GM18508 (cell line): ENCODE results near the gene ANKDD1B.

ENCODE experiments used
- ATAC-seq: cut with Tn5 transposase; IDR thresholded peaks from one replicate; pipeline ENCODE4 v1.9.1; 2021; ENCODE audit warnings: moderate number of reproducible peaks; ENCODE audit not compliant: insufficient read depth, unreplicated experiment

ANKDD1B gene

DNA sequence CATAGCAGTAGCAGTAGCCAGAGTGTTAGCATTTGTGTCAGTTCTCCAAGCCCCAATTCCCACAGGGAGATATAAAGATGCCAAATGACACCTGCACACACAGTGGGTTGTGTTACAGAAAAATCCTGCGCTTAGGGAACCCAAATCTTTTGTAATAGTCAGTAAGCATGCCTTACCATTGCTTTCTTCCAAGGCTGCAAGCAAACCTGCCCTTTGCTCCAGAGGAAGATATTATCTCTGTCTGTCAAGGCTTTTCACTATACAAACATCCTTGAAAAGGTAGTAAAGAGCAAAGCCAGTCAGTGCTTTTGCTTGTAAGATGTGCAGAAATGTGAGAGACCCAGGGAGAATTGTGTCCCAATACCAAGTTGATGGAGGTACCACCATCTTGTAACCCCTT, 2.9 kb downstream of the ANKDD1B start:
- ATAC-seq, result no peak

DNA sequence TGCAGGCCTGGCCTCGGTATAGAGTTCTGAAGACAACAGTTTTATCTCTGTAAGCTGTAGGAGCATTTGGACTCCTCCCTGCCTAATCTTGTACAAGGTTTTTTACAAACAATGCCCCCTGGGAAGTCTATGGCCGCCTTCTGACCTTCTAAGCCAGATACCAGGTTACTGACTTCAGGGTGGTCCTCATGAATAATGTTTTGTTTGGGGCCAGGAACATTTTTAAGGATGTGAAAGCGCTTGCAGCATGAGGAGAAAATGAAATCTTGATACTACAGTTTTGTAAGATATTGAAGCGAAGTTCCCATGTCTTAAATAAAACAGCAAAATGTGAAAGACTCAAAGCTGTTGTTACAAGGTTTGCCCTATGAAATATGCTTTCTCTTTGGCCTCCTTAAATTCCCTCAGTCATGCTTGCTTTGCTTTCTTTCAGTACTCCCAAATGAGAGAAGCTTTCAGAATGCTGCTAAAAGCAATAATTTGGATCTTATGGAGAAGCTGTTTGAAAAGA, 5.2 kb downstream of the ANKDD1B start:
- ATAC-seq, result no peak

DNA sequence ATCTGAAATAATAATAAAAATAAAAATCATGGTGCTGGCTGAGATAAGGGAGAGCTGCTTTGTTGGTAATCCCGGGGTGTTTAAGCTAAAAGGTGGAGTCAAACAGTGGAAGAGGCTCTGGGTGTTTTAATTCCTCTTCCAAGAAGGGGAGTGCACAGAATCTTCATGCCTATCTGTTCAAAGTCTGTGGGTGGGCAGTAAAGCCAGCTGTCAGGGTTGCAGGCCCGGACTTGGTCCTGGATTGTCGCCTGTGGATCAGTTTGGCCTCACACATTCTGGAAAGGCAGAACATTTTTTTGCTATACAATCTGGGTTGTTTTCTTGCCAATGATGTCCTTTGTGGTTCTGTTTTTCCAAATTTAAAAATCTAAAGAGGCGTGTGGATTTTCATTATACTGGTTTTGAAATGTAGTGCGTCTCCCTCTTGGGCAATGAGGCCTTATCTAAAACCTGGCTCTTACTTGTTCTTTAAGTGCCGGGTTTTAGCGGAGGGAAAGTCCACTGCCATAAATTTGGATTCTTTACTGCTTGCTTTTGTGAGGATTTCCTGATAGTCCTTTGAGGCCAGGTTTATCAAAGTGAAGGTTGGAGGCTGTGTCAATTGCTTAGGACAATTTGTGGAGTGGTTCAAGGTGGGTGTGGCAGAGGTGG, 5.8 kb downstream of the ANKDD1B start:
- no peak for ATAC-seq

DNA sequence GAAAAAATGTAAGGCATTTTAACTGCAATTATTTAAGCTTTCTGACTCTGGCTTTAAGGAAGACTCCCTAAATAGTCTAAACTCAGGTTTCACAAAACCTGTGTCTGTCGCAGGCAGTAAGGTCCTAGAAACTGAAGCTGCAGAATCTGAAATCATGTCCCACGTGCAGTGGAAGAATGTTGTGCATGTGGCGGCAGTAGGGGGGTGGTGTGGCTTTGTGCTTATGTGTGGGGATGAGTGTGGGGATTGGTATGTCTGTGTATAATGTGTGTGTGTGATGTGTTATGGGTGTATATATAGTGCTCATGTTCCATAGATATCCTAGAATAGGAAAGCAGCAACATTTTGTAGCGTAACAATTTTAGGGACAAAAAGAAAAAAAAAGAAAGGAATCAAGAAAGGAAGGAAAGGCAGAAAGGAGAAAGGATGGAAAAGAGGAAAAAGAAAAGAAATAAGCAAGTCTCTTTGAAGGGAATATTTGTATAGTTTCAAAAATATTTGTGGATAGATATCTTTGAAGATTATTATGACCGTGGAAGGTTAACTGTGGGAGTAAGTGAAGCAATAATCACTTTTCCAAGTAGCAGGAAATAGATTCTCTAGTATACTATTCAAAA, 6.6 kb downstream of the ANKDD1B start:
- no peak for ATAC-seq

DNA sequence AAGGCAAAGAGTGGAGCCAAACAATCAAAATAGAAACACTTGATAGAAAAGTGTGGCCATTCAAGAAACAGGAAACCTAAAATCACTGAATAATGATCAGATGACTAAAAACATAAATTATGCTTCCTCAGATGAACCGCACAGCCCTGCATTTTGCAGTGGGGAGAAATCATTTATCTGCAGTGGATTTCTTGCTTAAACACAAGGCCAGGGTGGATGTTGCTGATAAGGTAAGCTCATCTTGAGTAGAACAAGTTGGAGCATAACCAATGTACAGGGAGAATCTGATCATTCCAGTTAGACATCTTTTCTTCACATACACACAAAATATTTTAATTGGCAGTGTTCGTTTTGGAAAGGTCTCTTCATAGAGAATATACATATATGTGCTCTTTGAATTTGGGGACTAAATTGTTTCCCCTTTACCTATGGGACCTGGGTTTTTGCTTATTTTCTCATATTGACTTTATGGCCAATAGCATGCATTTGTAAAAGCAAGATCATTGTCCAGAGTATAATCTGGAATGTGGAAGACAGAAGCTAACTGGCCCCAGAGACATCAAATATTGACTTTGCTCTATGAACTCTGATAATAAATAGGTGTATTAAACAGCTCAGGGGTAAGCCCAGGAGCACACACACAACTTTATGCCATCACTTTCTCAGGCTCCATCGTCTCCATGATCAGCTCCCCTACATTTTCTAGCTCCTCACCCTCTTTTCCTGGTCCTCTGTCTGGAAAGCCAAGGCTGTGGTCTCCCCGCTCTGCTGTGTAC, 9.1 kb downstream of the ANKDD1B start:
- no peak for ATAC-seq

DNA sequence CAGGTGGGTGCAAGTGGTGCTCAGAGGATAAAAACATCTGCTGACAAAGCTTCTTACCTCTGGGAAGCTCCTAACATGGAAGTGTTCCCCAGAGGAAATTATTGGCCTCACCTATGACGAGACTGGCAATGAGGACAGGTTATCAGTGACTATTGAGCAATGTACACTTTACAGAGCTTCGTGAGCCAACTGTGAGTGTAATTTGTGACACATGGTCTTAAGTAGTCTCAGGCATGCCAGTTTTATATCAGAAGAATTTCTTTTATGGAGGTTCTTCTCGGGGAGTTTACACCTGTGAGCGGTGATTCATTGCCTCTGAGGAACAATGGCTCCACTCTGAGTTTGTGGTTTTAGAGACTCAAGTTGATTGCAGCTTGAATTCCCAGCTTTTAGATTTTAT, 11.3 kb downstream of the ANKDD1B start:
- no peak for ATAC-seq

DNA sequence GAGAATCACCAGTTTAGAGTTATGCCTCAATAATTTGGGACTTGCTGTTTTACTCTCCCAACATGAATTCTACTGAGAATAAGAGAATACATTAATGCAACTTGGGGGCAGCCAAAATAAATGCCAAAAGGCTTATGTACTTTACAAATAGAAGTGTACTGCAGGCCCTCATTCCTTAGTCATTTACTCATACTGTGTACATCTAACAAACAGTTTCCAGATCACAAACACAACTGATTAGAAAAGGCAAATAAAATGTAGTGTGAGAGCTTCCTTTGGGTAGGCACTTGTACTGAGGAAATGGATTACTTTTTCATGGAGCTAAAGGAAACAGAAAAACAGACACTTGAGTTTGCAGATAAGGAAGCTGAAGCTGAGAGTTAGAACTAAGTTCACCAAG, 12.6 kb downstream of the ANKDD1B start:
- ATAC-seq, result no peak

DNA sequence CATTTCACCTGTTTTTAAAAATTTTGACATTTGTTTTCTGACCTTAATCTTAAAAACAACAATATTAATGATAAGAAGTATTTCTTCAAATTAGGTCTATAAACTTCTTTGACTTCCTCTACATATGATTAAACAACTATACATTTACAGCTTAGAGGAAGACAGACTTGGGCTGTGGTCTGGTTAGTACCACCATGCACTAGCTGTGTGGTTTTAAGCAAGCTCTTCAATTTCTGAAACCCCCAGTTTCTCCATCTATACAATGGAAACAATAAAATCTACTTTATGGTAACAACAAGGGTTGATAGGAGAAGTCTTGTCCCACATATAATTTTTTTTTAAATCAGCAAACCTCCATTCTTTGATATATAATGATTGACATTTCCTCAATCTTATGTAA, 15.7 kb downstream of the ANKDD1B start:
- no peak for ATAC-seq

DNA sequence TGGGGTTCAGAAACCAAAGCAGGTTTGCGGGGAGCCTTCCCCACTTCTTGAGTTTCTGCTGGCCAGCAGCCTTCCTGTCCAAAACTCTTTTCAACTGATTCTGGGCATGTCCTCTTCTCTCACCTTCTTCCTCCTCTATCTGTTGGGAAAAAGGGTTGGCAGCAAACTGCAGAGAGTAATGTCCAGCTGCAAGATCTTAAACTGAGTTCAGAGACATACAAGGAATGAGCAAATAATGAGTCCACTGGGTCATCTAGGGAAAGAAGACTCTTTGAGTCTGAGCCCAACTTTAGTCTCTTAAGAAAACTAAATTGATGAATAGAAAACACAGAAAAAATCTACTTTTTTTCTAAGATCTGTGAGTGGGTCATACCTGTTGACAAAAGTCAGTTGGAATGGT, 16.5 kb downstream of the ANKDD1B start:
- no peak for ATAC-seq

DNA sequence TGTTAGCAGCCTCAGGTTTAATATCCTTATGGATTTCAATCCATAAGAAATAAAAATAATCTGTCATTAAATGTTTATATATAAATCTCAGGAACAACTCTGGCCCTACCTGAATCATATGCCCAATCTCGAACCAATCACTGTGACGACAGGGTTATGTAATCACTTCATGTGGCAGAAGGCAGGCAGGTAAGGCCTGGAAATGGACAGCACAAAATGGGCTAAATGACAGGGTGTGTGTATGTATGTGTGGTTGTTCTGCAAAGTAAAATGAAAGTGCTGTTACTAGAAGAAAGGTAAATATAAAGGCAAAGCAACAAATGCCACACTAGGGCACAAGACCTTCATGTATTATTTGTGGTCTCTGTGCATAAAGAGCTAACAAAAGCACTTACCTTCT, 19.6 kb downstream of the ANKDD1B start:
- no peak for ATAC-seq

DNA sequence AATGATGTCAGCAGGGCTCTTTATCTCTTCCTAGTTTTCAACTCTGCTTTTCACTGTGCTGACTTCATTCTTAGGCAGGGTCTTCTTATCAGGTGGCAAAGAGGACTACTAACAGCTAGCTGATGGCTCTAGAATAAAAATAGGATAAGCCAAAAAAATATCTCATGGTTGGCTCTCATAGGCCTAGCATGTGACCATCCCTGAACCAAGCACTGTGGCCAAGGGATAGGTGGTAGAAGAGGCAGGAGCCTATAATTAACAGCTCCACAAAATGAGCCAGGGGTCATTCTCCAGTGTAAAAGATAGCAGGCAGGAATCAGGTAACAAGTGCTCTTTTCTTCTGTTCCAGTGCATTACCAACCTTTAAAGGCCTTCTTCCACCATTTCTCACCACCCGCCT, 21.1 kb downstream of the ANKDD1B start:
- no peak for ATAC-seq

DNA sequence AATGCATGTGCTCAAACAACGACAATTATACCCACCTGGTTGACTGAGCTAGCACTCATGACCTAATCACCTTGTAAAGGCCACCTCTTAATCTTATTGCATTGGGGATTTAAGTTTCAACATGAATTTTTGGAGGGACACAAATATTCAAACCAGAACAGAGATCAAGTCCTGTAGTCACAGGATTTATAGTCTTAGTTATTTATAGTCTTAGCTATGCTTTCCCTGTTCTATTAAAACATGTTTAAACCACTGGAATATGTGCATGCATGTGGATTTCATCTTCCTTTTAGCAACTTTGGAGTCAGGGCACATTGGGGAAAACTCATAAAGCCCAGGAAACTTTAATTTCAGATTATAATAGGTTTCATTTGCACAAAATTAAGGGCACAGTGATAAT, 26.7 kb downstream of the ANKDD1B start:
- ATAC-seq, result no peak

DNA sequence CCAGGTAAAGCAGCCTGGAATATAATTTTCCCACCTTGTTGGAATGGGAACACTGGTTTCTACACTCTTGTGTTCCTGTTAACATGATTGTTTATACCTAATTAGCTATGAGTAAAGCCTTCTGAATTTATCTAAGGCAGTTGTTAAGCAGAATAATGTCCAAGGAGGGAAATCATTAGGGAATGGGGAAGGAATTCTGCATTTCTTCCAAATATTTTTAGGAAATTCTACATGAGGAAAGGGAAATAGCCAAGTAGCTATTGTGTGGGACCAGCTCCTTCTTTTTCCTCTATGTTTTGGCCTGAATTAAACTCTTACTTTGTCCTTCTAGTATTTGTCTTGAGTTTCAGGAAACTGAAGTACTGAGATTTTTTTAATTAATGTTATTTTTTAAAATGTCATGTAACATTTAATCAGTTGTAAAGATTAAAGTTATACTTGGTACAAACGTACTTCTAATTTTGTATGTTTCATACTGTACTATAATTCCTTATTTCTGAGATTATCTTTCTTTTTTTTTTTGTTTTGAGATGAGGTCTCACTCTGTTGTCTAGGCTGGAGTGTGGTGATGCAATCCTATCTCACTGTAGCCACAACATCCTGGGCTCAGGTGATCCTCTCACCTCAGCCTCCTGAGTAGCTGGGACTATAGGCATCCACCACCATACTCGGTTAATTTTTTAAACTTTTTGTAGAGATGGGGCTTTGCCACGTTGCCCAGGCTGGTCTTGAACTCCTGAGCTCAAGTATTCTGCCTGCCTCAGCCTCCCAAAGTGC, 28.5 kb downstream of the ANKDD1B start:
- ATAC-seq, result no peak

DNA sequence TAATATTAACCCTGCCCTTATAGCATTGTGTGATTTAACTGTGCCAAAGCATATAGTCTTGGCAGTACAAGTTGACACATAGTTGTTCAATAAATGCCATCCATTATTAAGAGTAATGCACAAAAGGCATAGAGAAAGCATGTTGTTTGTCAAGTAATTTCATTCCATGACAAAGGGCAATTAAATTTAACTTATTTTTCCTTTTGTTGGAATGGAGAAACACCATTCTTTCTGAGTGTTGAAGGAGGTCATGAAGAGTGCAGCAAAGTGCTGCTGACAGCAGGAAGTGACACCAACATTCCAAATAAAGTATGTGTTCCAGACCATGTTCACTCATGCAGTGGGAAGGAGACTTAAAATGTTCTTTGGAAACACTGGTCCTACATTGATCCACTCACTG, 29.1 kb downstream of the ANKDD1B start:
- no peak for ATAC-seq

DNA sequence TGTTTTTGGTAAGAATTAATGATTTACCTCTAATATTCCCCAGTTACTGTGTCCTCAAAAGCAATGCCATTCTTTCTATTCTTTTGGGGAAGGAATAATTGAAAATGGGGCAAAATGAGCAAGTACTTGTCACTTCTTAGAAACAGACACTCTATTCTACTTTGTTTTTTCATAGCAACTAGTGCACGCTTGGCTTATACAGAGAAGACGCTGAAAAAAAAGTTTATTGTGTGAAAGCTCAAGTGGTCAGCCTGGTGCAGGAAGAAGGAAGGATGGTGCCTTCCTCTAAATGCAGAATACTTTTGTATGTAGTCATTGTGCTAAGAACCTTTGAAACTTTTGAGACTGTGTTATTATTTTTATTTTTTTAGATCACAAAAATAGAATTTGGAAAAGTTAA, 29.6 kb downstream of the ANKDD1B start:
- ATAC-seq, result no peak

DNA sequence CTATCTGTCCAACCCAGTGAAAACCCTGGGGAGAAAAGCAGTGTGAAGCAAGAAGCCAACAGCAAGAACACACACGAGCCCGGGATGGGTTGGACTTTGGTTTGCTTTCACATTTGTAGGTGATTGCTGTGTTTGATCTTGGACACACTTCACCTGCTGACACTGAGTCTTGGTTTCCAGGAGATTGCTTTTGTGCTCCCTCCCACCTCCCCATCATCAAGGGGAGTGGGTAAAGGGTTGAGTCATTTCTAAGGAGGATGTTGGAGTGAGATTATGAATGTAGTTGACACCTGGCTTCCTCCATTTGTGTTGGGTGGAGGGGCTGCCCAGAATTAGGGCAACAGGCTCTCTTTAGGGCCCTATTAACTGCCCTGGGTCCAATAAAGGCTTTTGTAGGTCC, 37.5 kb downstream of the ANKDD1B start:
- no peak for ATAC-seq

DNA sequence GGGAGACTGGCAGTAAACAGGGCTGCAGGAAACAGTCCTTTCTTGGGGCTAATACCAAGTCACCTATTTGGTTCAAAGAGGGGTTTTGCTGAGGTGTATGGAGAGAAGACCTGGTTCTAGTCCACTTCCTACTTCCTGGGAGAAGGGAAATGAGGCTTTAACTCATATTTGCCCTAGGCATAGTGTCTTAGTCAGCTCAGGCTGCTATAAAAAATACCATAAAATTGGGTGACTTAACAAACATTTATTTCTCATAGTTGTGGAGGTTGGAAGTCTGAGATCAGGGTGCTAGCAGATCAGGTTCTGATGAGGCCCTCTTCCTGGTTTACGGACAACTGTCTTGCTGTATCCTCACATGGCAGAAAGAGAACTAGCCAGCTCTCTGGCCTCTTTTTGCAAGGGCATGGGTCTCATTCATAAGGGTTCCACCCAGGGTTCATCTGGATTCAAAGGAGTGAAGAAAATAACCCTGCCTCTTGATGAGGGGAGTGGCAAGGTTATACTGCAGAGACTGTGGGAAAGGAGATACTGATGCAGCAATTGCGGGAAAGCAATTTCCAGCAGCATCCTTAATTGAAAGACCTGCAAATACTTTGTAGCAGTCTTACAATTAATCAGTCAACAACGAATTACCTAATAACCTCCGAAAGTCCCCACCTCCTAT, 40.5 kb downstream of the ANKDD1B start:
- ATAC-seq, result no peak

DNA sequence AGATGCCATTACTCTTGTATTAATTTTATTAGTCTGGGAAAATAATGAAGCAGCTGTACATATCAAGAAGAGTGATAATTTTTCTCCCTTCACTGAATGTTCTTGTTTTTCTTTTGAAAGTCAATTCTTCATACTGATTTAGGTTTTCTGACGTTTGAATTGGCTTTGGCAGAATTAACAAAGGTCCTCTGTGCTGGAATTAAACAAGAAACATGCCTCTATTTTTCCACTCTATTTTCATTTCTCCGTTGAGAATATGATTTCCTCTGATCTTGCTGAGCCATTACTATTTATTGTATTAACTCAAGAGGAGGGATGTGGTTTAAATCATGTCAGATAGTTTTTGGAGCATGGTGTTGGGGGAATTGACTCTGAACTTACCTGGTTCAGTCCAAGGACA, 42.3 kb downstream of the ANKDD1B start:
- ATAC-seq, result no peak

DNA sequence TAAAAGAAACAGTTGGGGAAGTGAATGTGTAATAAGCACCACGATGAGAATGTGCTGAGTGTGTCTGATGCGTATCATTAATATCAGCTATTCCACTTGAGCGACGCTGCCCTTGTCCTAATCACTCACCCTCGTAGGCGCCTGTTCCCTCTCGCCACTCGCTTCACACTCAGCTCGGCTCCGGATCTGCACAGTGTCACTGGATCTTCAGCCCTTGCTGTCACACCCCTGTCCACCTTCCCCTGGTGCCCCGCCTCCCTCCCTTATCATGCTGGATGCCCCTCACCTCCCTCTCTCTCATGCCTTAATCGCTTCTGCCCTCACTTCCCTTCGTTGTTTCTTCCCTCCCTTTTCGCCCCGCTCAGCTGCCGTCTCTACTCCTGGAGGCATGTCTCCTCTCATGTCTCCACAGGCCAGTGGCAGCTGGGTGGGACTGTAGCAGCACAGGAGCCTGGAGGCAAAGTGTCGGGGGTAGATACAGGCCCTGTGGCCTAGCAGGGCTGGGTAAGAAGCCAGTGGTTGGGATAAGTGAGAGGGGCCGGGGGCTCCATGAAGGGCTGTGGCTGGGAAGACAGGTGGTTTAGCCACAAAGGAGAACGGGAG, 43.5 kb downstream of the ANKDD1B start:
- ATAC-seq, result no peak
